Lower leg skin (tissue), 3 donors: ENCODE results near the gene NMNAT3.

Experiments
- CTCF ChIP-seq, 3 donors: fragments of 450-650 bp; IDR thresholded peaks; one replicate each; pipeline ENCODE4 v1.5.1; 2016; ENCODE audit warnings: antibody characterized with exemption in 3 of 3, mild to moderate bottlenecking in 3 of 3, moderate library complexity in 2 of 3
- POLR2A ChIP-seq, 2 donors: fragments of 450-650 bp; IDR thresholded peaks; one replicate each; pipeline ENCODE4 v1.6.1; 2016 to 2017; ENCODE audit warnings: antibody characterized with exemption in 2 of 2, mild to moderate bottlenecking in 1 of 2, moderate library complexity in 1 of 2

GRCh38 chr3:139608108-139608380 lies 69.7 kb downstream of the NMNAT3 start:
- no peak for TF ChIP-seq CTCF (IDR thresholded peaks at IDR 0.05)
- TF ChIP-seq POLR2A (IDR thresholded peaks at IDR 0.05): no peak
